Measurements from ENCODE around the gene AUH.
"Not testable (repeated sequence)": the region's sequence is repeated elsewhere in the genome, so short reads cannot be mapped to it uniquely, and the experiment has no call there.

AUH gene

DNA sequence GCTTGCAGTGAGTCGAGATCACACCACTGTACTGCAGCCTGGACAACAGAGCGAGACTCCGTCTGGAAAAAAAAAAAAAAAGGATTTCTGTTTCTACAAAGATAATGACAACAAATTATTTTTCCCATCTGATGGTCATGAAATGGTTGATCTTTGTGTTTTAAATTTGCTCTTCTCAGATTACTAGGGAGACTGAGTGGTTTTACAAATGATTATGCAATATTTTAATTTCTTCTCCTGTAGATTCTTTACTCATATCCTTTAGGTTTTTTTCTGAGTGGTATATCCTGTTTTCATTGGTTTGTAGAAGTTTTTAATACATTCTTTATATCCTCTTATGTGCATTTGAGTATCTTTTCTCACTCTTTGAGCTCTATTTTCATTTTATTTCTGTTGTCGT is 20.6 kb upstream of the AUH start:
- Histone ChIP-seq H3K36me3 (ENCODE audit: control insufficient read depth in 2 of 2, insufficient read depth in 2 of 2, low read length in 2 of 2) (no peaks in the 10 kb centered on the region), H3K27ac (ENCODE audit: low read depth in 2 of 2, low read length in 2 of 2) (no peak overlapping the region), H3K27me3 (ENCODE audit: control insufficient read depth in 2 of 2, insufficient read depth in 2 of 2, low read length in 2 of 2) (no peaks in the 10 kb centered on the region), H3K4me1 (ENCODE audit: control insufficient read depth in 2 of 2, insufficient read depth in 2 of 2, low read length in 2 of 2) (no peaks in the 10 kb centered on the region), H3K9ac (ENCODE audit: low read depth in 1 of 2, low read length in 2 of 2) (no peak overlapping the region), H3K4me3 (ENCODE audit: low read length in 2 of 2) (no peak overlapping the region), H3K9me3 (ENCODE audit: control insufficient read depth in 2 of 2, low read length in 2 of 2) (no peaks in the 10 kb centered on the region)

- Histone ChIP-seq H3K4me3 (ENCODE audit: low read length in 2 of 2) (no peak overlapping the region), H3K27ac (ENCODE audit: low read depth in 2 of 2, low read length in 2 of 2) (no peak overlapping the region), H3K4me1 (ENCODE audit: control insufficient read depth in 2 of 2, insufficient read depth in 2 of 2, low read length in 2 of 2) (no peaks in the 10 kb centered on the region), H3K36me3 (ENCODE audit: control insufficient read depth in 2 of 2, insufficient read depth in 2 of 2, low read length in 2 of 2) (no peaks in the 10 kb centered on the region), H3K27me3 (ENCODE audit: control insufficient read depth in 2 of 2, insufficient read depth in 2 of 2, low read length in 2 of 2) (no peaks in the 10 kb centered on the region), H3K9me3 (ENCODE audit: control insufficient read depth in 2 of 2, low read length in 2 of 2) (no peaks in the 10 kb centered on the region), H3K9ac (ENCODE audit: low read depth in 1 of 2, low read length in 2 of 2) (no peak overlapping the region)
Measured at GRCh38 chr9:91379426-91379825, 17.7 kb upstream of the AUH start.

DNA sequence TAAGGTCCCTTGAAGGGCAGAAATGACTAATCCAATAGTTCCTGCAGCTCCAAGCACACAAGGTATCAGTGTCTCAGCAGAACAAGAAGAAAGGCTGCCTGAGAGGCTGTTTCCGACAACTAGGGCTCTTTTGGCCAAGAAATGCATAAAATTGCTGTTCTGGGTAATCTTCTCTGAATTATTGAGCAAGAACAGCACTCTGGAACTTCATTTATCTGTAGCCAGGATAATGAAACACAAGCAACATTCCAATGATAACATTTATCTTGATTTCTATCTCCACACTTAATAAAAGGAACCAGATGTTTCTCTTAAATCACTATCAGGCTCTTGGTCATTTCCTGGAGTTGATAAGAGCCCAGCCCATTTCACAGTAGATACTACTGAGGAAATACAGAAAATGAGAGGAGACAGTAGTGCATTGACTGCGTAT is 17.0 kb upstream of the AUH start:
- Histone ChIP-seq H3K27me3 (ENCODE audit: control insufficient read depth in 2 of 2, insufficient read depth in 2 of 2, low read length in 2 of 2) (no peaks in the 10 kb centered on the region), H3K9ac (ENCODE audit: low read depth in 1 of 2, low read length in 2 of 2) (no peak overlapping the region), H3K27ac (ENCODE audit: low read depth in 2 of 2, low read length in 2 of 2) (no peak overlapping the region), H3K4me1 (ENCODE audit: control insufficient read depth in 2 of 2, insufficient read depth in 2 of 2, low read length in 2 of 2) (no peaks in the 10 kb centered on the region), H3K9me3 (ENCODE audit: control insufficient read depth in 2 of 2, low read length in 2 of 2) (no peaks in the 10 kb centered on the region), H3K36me3 (ENCODE audit: control insufficient read depth in 2 of 2, insufficient read depth in 2 of 2, low read length in 2 of 2) (no peaks in the 10 kb centered on the region), H3K4me3 (ENCODE audit: low read length in 2 of 2) (no peak overlapping the region)

DNA sequence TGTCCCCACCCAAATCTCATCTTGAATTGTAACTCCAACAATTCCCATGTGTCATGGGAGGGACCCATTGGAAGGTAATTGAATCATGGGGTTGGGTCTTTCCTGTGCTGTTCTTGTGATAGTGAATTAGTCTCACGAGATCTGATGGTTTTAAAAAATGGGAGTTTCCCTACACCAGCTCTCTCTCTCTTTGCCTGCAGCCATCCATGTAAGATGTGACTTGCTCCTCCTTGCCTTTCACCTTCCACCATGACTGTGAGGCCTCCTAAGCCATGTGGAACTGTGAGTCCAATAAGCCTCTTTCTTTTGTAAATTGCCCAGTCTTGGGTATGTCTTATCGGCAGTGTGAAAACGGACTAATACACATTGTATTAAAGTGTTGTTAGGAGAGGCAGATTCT is 16.3 kb upstream of the AUH start:
- H3K36me3 ChIP-seq (ENCODE audit: control insufficient read depth in 2 of 2, insufficient read depth in 2 of 2, low read length in 2 of 2); H3K9me3 ChIP-seq (ENCODE audit: control insufficient read depth in 2 of 2, low read length in 2 of 2); H3K4me3 ChIP-seq (ENCODE audit: low read length in 2 of 2); H3K9ac ChIP-seq (ENCODE audit: low read depth in 1 of 2, low read length in 2 of 2); H3K4me1 ChIP-seq (ENCODE audit: control insufficient read depth in 2 of 2, insufficient read depth in 2 of 2, low read length in 2 of 2); H3K27me3 ChIP-seq (ENCODE audit: control insufficient read depth in 2 of 2, insufficient read depth in 2 of 2, low read length in 2 of 2); H3K27ac ChIP-seq (ENCODE audit: low read depth in 2 of 2, low read length in 2 of 2): not testable (repeated sequence)

DNA sequence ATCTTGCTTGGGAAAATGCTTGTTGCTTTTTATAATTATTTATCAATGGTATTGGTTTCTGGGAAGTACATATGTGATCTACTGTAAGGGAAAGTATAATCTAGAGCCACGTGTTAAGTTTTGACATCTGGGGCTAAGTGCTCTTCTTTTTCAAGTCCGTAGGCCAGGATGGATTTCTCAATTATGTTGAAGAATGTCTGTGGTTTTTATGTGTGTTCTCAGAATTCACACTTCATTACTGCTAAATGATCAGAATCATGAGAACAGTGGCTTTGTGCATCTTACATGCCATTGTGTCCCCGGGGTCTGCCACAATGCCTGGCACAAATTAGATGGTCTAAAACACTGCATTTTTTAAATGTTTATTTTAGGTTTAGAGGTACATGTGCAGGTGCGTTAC is 14.5 kb upstream of the AUH start:
- H3K27me3 ChIP-seq (ENCODE audit: control insufficient read depth in 2 of 2, insufficient read depth in 2 of 2, low read length in 2 of 2), result no peaks in the 10 kb centered on the region
- H3K9ac ChIP-seq (ENCODE audit: low read depth in 1 of 2, low read length in 2 of 2), result no peak overlapping the region
- no peaks in the 10 kb centered on the region for H3K4me1 ChIP-seq (ENCODE audit: control insufficient read depth in 2 of 2, insufficient read depth in 2 of 2, low read length in 2 of 2)
- H3K9me3 ChIP-seq (ENCODE audit: control insufficient read depth in 2 of 2, low read length in 2 of 2), result no peaks in the 10 kb centered on the region
- H3K27ac ChIP-seq (ENCODE audit: low read depth in 2 of 2, low read length in 2 of 2), result no peak overlapping the region
- no peaks in the 10 kb centered on the region for H3K36me3 ChIP-seq (ENCODE audit: control insufficient read depth in 2 of 2, insufficient read depth in 2 of 2, low read length in 2 of 2)
- no peak overlapping the region for H3K4me3 ChIP-seq (ENCODE audit: low read length in 2 of 2)

GRCh38 chr9:91374939-91375338 is 13.2 kb upstream of the AUH start:
- Histone ChIP-seq H3K27ac (ENCODE audit: low read depth in 2 of 2, low read length in 2 of 2) (no peak overlapping the region), H3K4me1 (ENCODE audit: control insufficient read depth in 2 of 2, insufficient read depth in 2 of 2, low read length in 2 of 2) (no peaks in the 10 kb centered on the region), H3K9me3 (ENCODE audit: control insufficient read depth in 2 of 2, low read length in 2 of 2) (no peaks in the 10 kb centered on the region), H3K36me3 (ENCODE audit: control insufficient read depth in 2 of 2, insufficient read depth in 2 of 2, low read length in 2 of 2) (no peaks in the 10 kb centered on the region), H3K9ac (ENCODE audit: low read depth in 1 of 2, low read length in 2 of 2) (no peak overlapping the region), H3K4me3 (ENCODE audit: low read length in 2 of 2) (no peak overlapping the region), H3K27me3 (ENCODE audit: control insufficient read depth in 2 of 2, insufficient read depth in 2 of 2, low read length in 2 of 2) (no peaks in the 10 kb centered on the region)

- H3K27ac ChIP-seq (ENCODE audit: low read depth in 2 of 2, low read length in 2 of 2), result no peak overlapping the region
- H3K9me3 ChIP-seq (ENCODE audit: control insufficient read depth in 2 of 2, low read length in 2 of 2), result no peaks in the 10 kb centered on the region
- peaks cover 0 to 2% of the 10 kb centered on the region in 2 donors for H3K27me3 ChIP-seq (ENCODE audit: control insufficient read depth in 2 of 2, insufficient read depth in 2 of 2, low read length in 2 of 2)
- no peaks in the 10 kb centered on the region for H3K4me1 ChIP-seq (ENCODE audit: control insufficient read depth in 2 of 2, insufficient read depth in 2 of 2, low read length in 2 of 2)
- H3K9ac ChIP-seq (ENCODE audit: low read depth in 1 of 2, low read length in 2 of 2), result no peak overlapping the region
- no peak overlapping the region for H3K4me3 ChIP-seq (ENCODE audit: low read length in 2 of 2)
- H3K36me3 ChIP-seq (ENCODE audit: control insufficient read depth in 2 of 2, insufficient read depth in 2 of 2, low read length in 2 of 2), result no peaks in the 10 kb centered on the region
Measured at GRCh38 chr9:91371894-91372293, 10.2 kb upstream of the AUH start.

DNA sequence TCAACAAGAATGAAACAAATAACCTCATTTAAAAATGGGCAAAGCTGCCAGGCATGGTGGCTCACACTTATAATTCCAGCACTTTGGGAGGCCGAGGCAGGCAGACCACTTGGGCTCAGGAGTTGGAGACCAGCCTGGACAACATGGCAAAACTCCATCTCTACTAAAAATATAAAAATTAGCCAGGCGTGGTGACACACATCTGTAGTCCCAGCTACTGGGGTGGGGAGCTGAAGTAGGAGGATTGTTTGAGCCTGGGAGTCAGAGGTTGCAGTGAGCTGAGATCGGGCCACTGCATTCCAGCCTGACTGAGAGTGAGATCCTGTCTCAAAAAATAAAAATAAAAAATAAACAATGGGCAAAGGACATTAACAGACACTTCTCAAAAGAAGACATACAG is 8.3 kb upstream of the AUH start:
- not testable (repeated sequence) for H3K27ac ChIP-seq (ENCODE audit: low read depth in 2 of 2, low read length in 2 of 2); H3K9me3 ChIP-seq (ENCODE audit: control insufficient read depth in 2 of 2, low read length in 2 of 2); H3K4me1 ChIP-seq (ENCODE audit: control insufficient read depth in 2 of 2, insufficient read depth in 2 of 2, low read length in 2 of 2); H3K9ac ChIP-seq (ENCODE audit: low read depth in 1 of 2, low read length in 2 of 2); H3K4me3 ChIP-seq (ENCODE audit: low read length in 2 of 2); H3K27me3 ChIP-seq (ENCODE audit: control insufficient read depth in 2 of 2, insufficient read depth in 2 of 2, low read length in 2 of 2); H3K36me3 ChIP-seq (ENCODE audit: control insufficient read depth in 2 of 2, insufficient read depth in 2 of 2, low read length in 2 of 2)

GRCh38 chr9:91364702-91365101 is 3.0 kb upstream of the AUH start:
- Histone ChIP-seq H3K4me1 (ENCODE audit: control insufficient read depth in 2 of 2, insufficient read depth in 2 of 2, low read length in 2 of 2) (peaks cover 14 to 15% of the 10 kb centered on the region in 2 donors), H3K9ac (ENCODE audit: low read depth in 1 of 2, low read length in 2 of 2) (no peak overlapping the region), H3K36me3 (ENCODE audit: control insufficient read depth in 2 of 2, insufficient read depth in 2 of 2, low read length in 2 of 2) (no peaks in the 10 kb centered on the region), H3K27ac (ENCODE audit: low read depth in 2 of 2, low read length in 2 of 2) (no peak overlapping the region), H3K4me3 (ENCODE audit: low read length in 2 of 2) (no peak overlapping the region), H3K9me3 (ENCODE audit: control insufficient read depth in 2 of 2, low read length in 2 of 2) (no peaks in the 10 kb centered on the region), H3K27me3 (ENCODE audit: control insufficient read depth in 2 of 2, insufficient read depth in 2 of 2, low read length in 2 of 2) (peaks cover 0 to 2% of the 10 kb centered on the region in 2 donors)

DNA sequence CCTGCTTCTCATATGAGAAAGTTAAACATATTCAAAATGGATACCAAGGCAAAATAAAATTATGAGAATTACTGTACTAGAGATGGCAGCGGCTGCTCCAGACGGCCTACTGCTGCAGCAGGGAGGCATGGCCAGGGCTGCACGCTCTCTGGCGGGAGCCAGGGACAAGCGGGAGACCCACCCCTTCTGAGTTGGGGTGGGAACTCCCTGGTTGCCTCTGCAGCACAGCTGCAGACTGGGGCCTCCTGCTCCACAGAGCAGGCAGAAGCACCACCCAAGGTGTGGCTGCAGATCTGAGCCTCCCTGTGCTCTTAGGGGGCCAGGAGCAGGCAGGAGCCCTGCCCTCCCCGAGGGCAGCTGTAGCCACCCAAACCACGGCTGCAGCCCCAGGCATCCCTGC is 2.3 kb upstream of the AUH start:
- peaks cover 0 to 2% of the 10 kb centered on the region in 2 donors for H3K36me3 ChIP-seq (ENCODE audit: control insufficient read depth in 2 of 2, insufficient read depth in 2 of 2, low read length in 2 of 2)
- H3K27ac ChIP-seq (ENCODE audit: low read depth in 2 of 2, low read length in 2 of 2), result no peak overlapping the region
- no peak overlapping the region for H3K9ac ChIP-seq (ENCODE audit: low read depth in 1 of 2, low read length in 2 of 2)
- no peaks in the 10 kb centered on the region for H3K9me3 ChIP-seq (ENCODE audit: control insufficient read depth in 2 of 2, low read length in 2 of 2)
- H3K27me3 ChIP-seq (ENCODE audit: control insufficient read depth in 2 of 2, insufficient read depth in 2 of 2, low read length in 2 of 2), result peaks cover 0 to 2% of the 10 kb centered on the region in 2 donors
- H3K4me1 ChIP-seq (ENCODE audit: control insufficient read depth in 2 of 2, insufficient read depth in 2 of 2, low read length in 2 of 2), result peaks cover 14 to 15% of the 10 kb centered on the region in 2 donors
- no peak overlapping the region for H3K4me3 ChIP-seq (ENCODE audit: low read length in 2 of 2)

DNA sequence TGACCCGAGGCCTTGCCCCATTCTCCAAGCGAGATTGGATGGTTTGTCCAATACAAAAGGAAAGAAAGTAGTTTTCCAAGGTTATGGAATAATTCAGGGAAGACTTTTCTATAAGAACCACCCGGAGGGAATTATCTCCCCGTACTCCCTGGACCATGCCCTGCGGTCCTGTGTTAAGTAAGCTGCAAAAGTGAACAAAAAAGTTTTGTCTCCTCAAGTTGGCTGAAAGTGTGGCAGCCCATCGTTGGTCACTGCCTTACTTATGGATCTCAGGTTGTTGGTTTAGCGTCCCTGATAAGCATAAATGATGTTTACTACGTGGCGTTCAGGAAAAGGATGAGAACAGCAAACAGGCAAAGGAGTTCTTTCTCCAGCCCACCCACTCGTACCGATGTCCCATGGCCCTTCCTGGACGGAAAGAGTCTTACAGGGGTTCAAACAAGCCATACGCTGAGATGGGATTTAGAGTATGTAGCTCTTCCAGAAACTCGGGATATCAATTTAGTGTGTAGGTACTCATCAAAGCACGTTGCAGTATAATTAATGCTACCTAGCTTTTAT is 413 bp upstream of the AUH start:
- peak overlapping the region; percentile 35 to 93 for H3K27ac ChIP-seq (ENCODE audit: low read depth in 2 of 2, low read length in 2 of 2)
- H3K27me3 ChIP-seq (ENCODE audit: control insufficient read depth in 2 of 2, insufficient read depth in 2 of 2, low read length in 2 of 2), result no peaks in the 10 kb centered on the region
- H3K9me3 ChIP-seq (ENCODE audit: control insufficient read depth in 2 of 2, low read length in 2 of 2), result no peaks in the 10 kb centered on the region
- peaks cover under 1 to 4% of the 10 kb centered on the region in 2 donors for H3K36me3 ChIP-seq (ENCODE audit: control insufficient read depth in 2 of 2, insufficient read depth in 2 of 2, low read length in 2 of 2)
- peaks cover 14 to 15% of the 10 kb centered on the region in 2 donors for H3K4me1 ChIP-seq (ENCODE audit: control insufficient read depth in 2 of 2, insufficient read depth in 2 of 2, low read length in 2 of 2)
- peak overlapping the region; percentile 28 to 97 for H3K9ac ChIP-seq (ENCODE audit: low read depth in 1 of 2, low read length in 2 of 2)
- H3K4me3 ChIP-seq (ENCODE audit: low read length in 2 of 2), result peak overlapping the region; percentile 95 to 98
